ENCODE measurements around the gene HERPUD1. TPM values are rescaled to one million over a fixed set of nuclear protein-coding genes. Genes with fewer than 3 reads are reported as not detected.

Gene HERPUD1
- total and polyA plus RNA-seq, 2 of the 13 experiments (the other 11 are each of a cell fraction or from before 2014, with no cell fraction given), result 96.2 to 323 TPM

- peak; percentile 82 for TF ChIP-seq ZNF629 (CRISPR knock-in tag; conservative IDR thresholded peaks at IDR 0.05)
- no peak for TF ChIP-seq NFE2 (CRISPR knock-in tag; IDR thresholded peaks at IDR 0.05)
- TF ChIP-seq ASH2L (IDR thresholded peaks at IDR 0.05; ENCODE audit: insufficient read length, low read depth, low read length), result no peak
- no peak for TF ChIP-seq ZBTB8A (CRISPR knock-in tag; IDR thresholded peaks at IDR 0.05; ENCODE audit: borderline replicate concordance, low read depth)
- TF ChIP-seq MEIS2 (CRISPR knock-in tag; IDR thresholded peaks at IDR 0.05), result no peak
- TF ChIP-seq KDM1A (CRISPR knock-in tag; IDR thresholded peaks at IDR 0.05), result no peak
- TF ChIP-seq ZNF496 (CRISPR knock-in tag; IDR thresholded peaks at IDR 0.05; ENCODE audit: insufficient replicate concordance), result no peak
- no peak for TF ChIP-seq ZNF841 (CRISPR knock-in tag; IDR thresholded peaks at IDR 0.05; ENCODE audit: borderline replicate concordance)
- 0 out of 2 replicates have a peak, but pooled peaks have one; percentile 24 for TF ChIP-seq ZNF691 (CRISPR knock-in tag; IDR thresholded peaks at IDR 0.05; ENCODE audit: borderline replicate concordance, low read depth)
- TF ChIP-seq SIN3A (IDR thresholded peaks at IDR 0.05; ENCODE audit: borderline replicate concordance, low read depth, low read length), result no peak
- TF ChIP-seq HES4 (CRISPR knock-in tag; IDR thresholded peaks at IDR 0.05; ENCODE audit: borderline replicate concordance), result no peak
- no peak for TF ChIP-seq IKZF4 (CRISPR knock-in tag; IDR thresholded peaks at IDR 0.05; ENCODE audit: borderline replicate concordance, low read depth, not compliant biosample characterization)
- no peak for TF ChIP-seq JUN (CRISPR knock-in tag; IDR thresholded peaks at IDR 0.05)
- TF ChIP-seq ZNF280B (CRISPR knock-in tag; IDR thresholded peaks at IDR 0.05; ENCODE audit: borderline replicate concordance), result no peak
- no peak for TF ChIP-seq FOXA1 (IDR thresholded peaks at IDR 0.05)
- TF ChIP-seq FOXA1 (CRISPR knock-in tag; IDR thresholded peaks at IDR 0.05), result no peak
- TF ChIP-seq DZIP1 (CRISPR knock-in tag; IDR thresholded peaks at IDR 0.05), result no peak
- TF ChIP-seq ATF7-NPFF (CRISPR knock-in tag; IDR thresholded peaks at IDR 0.05; ENCODE audit: low read depth), result no peak
- TF ChIP-seq ARID2 (CRISPR knock-in tag; IDR thresholded peaks at IDR 0.05; ENCODE audit: borderline replicate concordance), result no peak
- no peak for TF ChIP-seq HNRNPK (IDR thresholded peaks at IDR 0.05; ENCODE audit: low read depth, low read length, poor library complexity, severe bottlenecking)
- TF ChIP-seq ZNF446 (CRISPR knock-in tag; IDR thresholded peaks at IDR 0.05), result no peak
- TF ChIP-seq NCOA2 (CRISPR knock-in tag; IDR thresholded peaks at IDR 0.05), result peak; percentile 69
- no peak for TF ChIP-seq RNF2 (conservative IDR thresholded peaks at IDR 0.05; ENCODE audit: low read depth)
- no peak for TF ChIP-seq USF2 (IDR thresholded peaks at IDR 0.05; ENCODE audit: low read depth, low read length)
- no peak for TF ChIP-seq USF2 (CRISPR knock-in tag; IDR thresholded peaks at IDR 0.05; ENCODE audit: borderline replicate concordance)
Measured at GRCh38 chr16:56986361-56986760, 54.4 kb downstream of the HERPUD1 start (continued).
